GM19397 (cell line): Measurements from ENCODE around the gene AGRN.
"Not testable (repeated sequence)": the region's sequence is repeated elsewhere in the genome, so short reads cannot be mapped to it uniquely, and the experiment has no call there.

Experiments used
- ATAC-seq: cut with Tn5 transposase; IDR thresholded peaks from one replicate; pipeline ENCODE4 v1.9.1; 2021; ENCODE audit warnings: mild to moderate bottlenecking, moderate library complexity; ENCODE audit not compliant: unreplicated experiment

The AGRN gene

DNA sequence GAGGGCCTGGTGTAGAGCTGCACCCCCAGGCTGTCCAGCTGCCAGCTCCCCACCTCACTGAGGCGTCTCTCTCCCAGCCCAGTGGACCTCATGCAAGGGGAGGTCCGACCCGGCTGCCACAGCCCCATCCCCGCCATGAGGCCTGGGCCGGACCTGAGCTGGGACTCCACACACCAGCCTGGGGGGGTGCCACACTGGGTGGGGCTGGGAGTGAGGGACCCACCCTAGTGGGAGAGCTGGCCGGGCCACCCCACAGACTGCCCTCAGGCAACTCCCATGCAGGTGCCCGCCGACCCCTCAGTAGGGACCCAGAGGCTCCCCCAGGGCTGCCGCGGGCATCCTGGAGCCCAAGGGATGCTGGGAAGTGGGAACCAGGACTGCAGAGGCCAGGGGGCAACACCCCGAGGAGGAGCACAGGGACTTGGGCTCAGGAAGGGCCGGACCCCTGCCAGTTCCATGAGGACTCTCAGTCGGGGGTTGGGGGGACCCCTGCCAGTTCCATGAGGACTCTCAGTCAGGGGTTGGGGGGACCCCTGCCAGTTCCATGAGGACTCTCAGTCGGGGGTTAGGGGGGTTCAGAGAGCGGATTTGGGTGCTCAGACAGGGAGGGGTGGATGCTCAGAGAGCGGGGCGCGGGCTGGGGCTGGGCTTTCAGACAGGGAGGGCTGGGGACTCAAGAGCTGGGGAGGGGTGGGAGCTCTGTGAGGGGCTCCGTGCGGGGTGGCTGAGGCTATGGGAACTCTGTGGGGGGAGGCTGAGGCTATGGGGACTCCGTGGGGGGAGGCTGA lies 55.4 kb downstream of the AGRN start:
- no peak for ATAC-seq

DNA sequence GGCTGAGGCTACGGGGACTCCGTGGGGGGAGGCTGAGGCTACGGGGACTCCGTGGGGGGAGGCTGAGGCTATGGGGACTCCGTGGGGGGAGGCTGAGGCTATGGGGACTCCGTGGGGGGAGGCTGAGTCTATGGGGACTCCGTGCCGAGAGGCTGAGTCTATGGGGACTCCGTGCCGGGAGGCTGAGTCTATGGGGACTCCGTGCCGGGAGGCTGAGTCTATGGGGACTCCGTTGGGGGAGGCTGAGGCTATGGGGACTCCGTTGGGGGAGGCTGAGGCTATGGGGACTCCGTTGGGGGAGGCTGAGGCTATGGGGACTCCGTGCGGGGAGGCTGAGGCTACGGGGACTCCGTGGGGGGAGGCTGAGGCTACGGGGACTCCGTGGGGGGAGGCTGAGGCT lies 57.5 kb downstream of the AGRN start:
- ATAC-seq = not testable (repeated sequence)

DNA sequence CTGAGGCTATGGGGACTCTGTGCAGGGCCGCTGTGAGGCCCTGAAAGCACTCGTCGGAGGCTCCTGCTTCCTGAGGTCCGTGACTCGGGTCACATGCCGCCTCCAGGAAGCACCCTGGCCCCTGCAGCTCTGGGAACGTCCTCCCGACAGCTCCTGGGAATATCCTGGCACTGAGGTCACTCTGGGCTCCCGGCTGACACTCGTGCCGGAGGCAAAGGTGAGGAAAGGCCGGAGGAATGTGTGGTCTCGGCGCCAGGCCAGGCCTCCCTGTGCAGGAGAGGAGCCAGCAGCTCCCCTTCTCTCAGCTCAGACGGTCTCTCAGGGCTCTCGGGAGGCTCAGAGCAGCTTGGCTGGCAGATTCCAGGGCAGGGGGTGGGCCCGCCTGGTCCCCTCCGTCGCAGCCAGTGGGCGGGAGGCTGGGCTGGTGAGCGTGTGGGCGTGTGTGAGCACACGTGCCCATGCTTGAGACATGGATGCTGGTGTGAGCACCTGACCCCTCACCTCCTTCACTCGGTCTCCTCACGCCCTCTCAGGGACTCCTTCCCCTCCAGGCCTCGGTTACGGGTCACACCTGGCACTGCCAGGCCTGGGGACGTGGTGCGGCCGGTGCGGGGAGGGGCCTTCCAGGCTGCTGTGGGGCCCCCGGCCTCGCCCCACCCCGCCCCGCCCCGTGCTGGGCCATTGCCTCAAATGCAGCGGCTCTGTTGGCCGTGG lies 59.6 kb downstream of the AGRN start:
- no peak for ATAC-seq

DNA sequence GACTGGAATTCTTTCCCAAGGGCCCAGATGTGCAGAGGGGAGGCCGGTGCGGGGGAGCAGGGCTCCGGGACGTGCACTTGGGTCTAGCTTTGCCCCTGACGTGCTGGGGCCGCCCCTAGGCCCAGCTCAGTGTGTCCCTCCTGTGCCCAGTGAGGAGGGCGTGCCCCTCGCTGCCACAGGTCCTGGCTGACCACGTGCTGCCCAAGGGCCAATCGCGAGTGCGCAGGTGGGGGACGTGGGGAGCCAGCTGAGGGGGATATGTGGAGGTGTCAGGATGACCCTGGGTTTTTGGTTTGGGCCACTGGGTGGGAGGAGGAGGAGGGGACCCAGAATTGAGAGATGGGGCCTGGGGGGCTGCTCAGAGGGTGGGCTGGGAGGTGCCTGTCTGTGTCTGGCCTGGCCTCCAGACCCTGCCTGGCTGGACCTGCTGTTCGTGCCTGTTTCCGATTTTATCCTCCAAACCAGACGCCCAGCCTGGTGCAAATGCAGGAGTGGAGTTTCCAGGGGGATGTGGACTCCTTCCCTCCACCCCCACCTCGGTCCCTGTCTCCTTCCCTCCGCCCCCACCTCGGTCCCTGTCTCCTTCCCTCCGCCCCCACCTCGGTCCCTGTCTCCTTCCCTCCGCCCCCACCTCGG lies 60.3 kb downstream of the AGRN start:
- no peak for ATAC-seq

DNA sequence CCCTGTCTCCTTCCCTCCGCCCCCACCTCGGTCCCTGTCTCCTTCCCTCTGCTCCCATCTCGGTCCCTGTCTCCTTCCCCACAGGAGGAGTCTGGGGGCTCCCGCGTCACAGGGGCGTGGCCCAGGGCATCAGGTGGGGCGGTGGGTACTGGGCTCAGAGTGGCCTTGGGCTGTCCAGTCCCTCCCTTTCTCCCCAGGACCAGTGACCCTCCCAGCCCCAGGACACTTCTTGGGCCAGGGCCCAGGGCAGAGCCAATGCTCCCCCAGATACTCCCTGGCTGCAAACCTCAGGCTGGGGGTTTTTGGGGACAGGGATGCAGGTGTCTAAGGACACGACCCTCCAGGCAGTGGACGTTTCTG lies 61.0 kb downstream of the AGRN start:
- ATAC-seq = no peak

DNA sequence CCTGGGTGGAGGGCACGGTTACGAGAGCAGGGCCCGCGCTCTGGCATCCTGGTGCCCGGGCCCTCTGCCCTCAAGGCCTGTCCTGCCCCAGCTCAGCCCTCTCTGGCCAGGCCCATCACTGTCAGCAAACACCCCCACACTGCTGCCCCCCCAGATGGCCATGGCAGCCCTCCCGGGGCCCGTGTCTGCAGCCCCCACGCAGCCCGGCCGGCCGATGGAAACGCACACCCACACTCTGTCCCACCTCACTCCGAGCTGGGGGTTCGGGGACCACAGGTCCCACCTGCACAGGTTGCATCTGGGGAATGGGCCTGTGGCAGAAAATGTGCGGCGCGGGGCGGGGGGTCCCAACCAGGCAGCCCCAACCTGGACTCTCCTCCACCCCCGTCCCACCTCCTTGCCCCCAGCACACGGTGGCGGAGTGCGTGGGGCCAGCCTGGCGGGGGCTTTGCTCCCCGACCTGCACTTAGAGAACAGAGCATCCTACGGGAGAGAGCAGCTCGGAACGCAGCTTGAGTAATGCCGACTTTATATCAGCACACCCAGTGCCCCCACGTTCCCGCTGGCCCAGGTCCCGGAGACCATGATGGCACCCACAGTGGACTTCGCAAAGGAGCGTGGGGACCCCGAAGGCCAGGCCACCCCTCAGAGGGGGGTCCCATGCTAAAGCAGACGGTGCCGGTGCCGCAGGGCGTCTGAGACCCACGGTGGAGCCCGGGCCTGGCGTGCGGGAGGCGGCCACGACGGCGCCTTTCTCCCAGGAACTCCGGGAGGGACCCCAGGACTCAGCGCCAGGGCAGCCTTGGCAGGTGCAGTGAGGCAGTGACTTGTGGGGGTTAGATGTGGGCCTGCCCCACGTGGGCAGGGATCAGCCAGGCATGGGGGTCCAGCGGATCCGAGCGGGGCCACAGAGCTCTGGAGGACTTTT lies 61.7 kb downstream of the AGRN start:
- ATAC-seq = no peak

DNA sequence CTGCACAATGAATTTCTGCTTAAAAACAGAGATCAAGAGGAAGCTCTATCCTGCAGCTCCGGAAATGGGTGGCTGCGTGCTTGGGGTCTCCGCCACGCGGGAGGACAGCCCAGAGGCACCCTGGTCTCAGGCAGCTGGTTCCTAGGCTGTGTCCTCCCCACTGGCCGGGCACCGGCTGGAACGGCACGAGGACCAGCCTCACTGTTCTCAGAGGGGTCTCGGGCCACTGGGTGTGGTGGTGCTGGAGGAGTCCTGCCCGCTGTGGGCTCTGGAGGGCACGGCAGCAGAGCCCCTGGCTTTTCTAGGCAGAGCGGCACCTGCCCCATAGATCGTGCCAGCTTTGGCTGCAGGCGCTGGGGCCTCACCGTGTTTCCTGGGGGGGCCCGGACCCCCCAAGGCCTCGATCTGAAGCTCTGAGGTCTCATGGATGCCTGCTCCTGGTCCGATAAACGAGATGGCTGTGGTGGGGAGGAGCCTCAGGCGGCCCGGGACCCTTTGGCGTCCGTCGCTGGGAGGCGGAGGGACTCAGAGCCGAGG lies 62.4 kb downstream of the AGRN start:
- ATAC-seq = no peak

DNA sequence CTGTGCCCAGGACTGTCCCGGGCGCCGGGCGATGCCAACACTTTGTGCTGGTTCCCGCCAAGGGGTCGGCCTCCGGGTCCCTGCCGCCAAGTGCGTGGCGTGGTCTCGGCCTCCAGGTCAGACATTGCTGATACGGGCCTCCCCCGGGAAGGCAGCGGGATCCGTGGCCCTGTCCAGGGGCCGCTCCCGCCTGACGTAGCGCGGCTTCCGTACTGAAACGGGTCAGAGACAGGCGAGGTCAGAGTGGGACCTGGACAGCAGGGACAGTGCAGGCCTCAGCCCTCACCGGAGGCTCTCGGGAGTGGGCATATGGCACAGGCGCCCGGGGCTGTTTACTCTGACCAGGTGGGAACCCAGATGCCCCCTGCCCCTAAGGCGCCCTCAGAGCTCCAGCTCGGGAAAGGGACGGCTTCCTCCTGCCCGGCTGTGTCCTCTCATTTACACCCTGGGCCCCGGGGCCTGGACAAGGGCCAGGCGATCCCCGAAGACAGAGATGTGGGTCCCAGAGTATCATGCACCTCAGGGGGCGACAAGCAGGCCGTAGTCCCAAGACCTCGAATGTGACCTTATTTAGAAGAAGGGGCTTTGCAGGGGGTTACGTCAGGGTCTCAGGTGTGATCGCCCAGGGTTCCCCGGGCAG lies 63.0 kb downstream of the AGRN start:
- ATAC-seq = no peak

DNA sequence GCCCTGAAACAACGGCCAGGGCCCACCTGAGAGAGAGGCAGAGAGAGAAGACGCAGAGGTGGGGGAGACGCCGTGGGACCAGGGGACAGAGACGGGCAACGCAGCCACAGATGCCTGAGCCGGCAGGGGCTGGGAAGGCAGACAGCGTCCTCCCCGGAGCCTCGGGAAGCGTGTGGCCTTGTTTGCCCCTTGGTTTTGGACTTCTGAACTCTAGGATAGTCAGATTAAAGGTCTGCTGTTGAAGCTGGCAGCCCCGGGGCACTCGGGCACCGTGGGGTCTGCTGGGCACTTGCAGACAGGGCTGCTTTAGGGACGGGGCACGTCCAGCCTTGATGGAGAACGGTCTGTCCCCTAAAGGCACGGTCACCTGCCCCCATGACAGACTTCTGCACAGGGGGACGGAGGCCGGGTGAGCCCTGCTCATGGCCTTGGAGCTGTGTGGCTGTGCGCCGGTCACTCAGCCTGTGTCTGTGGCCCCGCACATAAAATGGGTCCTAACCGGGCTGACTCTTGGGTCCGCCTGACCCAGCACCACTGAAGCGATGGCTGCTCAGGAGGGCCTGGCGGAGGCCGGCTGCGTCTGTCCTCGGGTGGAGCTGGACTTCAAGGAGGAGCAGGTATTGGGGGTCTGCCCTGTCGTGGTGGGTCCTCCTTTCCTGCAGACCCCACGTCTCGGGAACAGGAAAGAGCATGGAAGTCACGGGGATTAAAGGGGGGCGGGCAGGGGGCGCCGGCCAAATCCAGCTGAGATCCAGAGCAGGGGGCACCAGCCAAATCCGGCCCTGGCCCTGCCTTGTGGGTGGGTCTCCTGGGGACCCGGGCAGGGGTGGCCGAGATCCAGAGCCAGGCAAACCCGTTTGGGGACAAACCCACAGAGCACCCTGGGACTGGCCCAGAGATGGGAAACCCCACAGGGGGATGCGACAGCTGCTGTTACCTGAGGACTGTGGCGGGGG lies 63.8 kb downstream of the AGRN start:
- ATAC-seq = no peak

DNA sequence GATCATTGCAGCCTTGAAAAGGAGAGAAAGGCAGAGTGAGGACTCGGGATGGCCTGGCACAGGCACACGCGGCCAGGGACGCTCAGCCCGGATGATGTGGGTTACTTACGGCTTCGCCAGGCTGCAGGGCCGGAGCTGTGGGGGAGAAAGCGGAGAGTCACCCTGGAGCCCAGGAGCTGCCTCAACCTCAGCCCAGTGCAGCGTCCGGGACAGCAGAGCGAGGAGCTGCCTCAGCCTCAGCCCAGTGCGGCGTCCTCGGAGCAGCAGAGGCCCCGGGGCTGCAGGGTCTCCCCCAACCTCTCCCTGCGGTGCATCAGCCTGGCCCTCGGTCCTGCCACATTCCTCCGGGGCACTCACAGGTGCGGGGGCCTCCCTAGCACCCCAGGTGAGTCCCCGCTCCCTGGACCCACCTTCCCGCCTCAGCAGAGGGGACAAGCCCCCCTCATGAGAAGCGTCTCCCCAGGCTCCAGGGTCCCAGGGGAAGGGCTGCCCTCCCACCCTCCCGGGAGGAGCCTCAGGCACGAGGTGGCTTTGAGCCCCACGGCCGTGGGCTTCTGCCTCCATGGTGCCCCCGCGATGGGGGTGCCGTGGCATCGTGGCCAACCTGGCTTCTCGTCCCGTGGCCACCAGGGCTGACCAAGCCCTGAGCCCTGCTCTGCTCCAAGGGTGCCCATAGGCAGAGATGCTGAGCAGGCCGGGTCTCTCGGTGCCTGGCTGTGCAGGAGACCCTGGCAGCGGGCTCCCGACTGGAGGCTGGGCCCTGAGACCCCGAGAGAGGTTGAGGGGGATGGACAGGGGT lies 64.7 kb downstream of the AGRN start:
- no peak for ATAC-seq

DNA sequence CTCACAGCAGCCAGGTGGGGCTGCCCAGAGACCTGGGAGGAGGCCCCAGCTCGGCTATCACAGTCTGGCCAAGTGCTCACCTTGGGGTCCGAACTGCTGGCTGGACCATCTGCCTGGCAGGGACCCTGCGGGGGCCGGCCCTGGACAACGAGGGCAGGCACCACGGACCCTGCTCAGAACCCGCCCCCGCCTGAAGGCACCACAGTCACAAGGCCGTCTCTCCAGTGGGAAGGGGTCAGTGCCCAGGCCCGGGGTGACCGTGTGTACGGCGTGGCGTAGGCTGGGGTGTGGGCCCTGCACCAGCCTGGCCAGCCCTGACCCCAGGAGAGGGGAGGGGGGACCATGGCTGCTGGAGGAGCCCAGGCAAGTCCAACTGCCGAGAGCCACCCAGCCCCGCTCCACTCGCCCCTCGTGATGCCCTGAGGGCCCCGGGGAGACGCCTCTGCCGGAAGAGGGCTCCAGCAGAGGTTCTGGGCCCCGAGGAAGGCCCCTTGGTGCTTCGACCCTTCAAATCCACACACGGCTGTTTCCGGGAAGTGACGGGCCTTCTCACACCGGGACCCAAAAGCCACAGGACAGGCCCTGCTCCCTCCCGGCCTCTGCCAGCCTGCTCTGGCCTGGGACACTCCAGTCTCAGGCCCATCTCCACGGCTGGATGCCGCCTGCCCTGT lies 65.4 kb downstream of the AGRN start:
- ATAC-seq = no peak

DNA sequence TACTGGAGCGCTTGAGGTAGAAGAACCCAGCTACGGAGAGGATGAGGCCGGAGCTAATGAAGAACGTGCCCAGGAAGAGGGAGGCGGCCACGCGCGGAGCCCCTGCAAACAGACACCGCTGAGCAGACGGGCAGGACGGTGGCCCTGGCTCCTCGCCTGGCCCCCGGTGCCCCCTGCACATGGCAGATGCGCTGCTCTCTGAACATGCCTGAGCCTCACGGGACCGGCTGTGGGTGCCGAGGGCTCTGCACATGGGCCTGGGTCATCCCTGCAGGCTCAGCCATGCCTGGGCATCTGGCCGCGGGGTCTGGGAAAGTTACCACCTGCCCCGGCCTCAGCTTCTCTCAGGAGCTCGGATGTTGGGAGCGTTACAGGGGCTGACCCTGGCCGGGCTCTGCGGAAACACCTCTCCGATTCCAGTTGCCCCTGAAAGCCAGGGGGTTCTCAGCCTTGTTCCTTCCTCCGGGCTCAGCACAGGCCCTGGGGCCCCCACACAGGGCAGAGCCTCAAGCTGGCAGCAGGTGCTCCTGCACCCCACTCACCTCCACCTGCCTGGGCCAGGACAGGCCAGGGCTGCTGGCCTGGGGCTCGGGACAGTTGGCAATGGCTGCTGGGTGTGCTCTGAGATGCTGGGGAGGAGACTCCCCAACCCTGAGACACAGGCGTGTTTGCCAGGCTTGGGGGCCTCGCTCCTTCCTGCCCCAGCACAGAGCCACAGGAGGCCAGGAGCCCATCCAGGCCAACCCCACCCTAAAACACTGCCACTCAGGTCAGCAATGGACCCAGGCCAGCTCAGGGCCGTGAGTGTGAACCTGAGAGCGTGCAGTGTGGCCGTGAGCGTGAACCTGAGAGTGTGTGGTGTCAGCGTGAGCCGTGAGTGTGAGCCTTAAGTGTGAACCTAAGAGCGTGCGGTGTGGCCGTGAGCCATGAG lies 66.3 kb downstream of the AGRN start:
- ATAC-seq = no peak

DNA sequence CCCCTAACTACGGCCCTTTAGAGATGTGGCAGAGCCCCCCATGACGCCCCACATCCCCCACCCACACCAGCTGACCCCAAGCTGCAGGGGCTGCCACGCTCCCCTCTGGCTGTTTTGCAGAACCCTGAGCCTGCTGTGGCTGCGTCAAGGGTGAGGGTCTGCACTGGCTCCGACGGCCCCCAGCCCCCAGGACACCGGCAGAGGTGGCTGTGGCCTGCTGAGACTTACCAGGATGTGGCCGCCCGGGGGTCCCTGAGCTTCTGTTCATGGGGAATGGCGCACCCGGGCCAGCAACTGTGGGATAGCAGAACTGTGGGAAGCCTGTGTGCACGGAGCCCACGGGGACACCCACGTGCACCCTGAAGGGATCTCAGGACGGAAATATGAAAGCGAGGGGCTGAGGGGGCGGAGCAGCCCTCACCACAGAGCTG lies 67.0 kb downstream of the AGRN start:
- ATAC-seq = no peak

DNA sequence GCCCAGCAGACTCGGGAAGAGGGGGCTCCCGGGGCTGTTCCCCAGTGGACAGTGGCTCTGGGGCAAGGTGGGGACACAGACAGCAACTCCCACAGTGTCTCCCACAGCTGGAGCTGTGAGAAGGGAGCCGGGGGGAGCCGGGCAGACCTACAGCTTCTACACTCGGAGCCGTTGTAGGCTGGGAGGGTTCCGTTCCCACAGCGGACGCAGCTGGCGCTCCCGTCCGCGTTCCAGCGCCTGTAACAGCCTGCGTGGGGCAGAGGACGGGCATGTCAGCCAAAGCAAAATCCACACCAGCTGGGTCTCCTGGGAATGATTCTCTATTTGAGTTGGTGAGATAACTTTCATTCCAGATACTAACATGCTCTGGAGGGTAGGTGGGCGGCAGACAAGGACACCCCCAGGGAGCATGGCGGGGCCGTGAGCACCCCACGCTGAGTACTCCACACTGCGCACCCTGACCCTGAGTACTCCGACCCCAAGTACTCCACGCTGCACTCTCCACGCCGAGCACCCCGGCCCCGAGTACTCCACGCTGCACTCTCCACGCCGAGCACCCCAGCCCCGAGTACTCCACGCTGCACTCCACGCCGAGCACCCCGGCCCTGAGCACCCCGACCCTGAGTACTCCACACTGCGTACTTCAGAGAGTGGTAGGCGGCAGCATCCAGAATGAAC lies 67.6 kb downstream of the AGRN start:
- no peak for ATAC-seq

DNA sequence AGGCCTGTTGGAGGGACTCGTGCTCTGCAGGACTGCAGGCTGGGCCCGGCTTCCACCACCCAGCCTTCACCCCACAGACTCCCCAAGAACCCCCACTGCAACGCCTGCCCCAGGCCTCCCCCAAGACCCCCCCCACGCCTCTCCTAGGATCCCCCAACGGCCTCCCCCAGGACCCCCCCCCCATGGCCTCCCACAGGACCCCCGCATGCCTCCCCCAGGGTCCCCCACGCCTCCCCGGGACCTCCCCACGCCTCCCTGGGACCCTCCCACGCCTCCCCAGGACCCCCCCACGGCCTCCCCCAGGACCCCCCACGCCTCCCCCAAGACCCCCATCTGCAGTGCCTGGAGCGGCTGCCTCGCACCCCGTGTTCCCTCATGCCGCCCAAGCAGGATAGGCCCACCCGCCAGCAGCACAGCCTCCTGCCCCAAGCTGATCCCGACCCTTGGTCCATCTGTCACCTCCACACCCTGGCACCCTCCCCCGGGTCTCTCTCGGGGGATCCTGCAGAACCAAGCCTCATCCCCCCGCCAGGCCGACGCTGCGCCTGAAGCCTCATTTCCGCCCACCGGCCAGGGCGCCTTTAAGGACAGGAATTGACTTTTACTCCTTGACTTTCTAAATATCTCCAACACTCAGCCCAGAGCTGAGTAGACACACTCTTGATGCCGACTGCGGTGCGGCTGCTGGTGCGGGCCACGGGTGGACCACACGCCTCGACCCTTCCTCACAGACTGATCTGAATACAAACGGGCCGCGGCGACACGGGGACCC lies 68.3 kb downstream of the AGRN start:
- ATAC-seq = no peak
